HG02852 (cell line): Measurements from ENCODE around the gene ACSS1.

Experiments used
- ATAC-seq: cut with Tn5 transposase; IDR thresholded peaks from one replicate; pipeline ENCODE4 v1.9.1; 2021; ENCODE audit warnings: mild to moderate bottlenecking, moderate library complexity; ENCODE audit not compliant: unreplicated experiment

The ACSS1 gene

DNA sequence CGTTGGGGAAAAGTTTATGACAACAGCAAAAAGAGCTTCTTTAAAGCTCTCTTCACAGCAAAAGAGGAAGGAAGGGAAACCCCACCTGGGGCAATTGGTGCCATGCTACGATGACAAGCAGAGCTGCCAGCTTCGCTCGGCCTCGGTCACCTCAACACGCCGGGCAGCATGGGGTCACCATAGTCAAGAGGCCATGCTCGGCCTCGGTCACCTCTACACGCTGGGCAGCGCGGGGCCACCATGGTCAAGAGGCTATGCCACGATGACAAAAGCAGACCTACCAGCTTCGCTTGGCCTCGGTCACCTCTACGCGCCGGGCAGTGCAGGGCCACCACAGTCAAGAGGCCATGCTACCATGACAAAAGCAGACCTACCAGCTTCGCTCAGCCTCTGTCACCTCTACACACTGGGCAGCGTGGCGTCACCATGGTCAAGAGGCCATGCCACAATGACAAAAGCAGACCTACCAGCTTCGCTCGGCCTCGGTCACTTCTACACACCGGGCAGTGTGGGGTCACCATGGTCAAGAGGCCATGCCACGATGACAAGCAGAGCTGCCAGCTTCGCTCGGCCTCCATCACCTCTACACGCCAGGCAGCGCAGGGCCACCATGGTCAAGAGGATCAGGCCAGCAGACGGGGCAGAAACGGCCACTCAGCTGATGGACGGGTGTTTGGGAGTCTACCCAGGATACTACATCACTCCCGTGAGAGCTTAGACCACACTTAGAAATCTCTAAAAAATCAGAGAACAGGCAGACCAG, 77.5 kb downstream of the ACSS1 start:
- ATAC-seq = no peak

DNA sequence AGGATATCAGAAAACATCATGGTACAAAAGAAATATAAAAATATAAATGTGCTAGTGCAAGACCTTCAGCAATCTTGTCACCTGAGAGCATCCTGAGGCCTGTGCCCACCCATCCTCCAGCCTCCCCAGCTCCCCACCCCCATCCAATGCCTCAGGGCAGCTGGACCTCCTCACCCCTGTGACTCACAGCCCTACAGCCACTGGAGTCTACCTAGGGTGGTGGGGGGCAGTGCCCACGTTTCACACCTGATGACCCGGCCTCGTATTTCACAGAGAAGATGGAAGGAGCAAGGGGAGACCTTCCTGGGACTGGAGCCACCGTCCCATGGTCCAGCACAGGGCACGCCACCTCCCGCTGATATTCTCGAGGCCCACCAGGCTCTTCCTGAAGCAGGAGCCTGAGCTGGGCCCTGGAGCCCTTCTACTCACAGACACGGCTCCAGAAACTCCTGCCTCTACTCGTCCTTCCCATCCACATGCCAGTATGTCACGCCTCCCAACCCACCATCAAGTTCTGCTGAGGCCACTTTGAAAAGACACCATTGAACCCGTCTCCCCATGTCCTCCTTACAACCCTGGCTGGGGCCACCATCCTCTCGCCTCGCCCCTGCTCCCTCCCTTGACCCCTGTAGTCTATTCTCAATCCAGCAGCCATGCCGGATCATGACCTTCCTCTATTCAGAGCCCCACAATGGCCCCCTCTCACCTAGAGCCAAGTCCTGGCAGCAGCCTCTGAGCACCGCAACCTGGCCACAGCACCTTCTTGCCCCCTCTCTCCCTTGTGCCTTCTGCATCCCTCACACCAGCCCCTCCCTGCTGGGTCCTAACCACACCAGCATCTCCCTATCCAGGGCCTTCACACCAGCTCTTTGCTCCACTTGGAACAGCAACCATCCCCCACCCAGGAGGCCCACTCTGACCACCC, 78.6 kb downstream of the ACSS1 start:
- ATAC-seq = no peak

DNA sequence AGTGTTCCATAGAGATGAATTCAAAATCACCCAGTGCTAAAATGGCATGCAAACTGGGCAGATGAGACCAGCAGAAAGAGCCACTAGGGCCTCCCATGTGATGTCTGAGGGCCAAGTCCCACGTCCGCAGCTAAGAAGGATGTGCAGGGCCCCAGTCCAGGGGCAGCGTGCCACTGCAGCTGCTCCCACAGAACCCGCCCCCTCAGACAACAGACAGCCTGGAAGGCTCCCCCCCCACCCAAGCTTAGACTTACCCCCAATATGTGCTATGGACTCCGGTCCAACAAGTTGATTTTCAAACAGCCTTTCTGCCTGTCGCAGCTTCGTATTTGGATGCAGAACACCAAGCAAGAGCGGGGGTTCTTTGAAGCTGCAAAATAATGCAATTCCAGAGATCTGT, 79.4 kb downstream of the ACSS1 start:
- no peak for ATAC-seq

DNA sequence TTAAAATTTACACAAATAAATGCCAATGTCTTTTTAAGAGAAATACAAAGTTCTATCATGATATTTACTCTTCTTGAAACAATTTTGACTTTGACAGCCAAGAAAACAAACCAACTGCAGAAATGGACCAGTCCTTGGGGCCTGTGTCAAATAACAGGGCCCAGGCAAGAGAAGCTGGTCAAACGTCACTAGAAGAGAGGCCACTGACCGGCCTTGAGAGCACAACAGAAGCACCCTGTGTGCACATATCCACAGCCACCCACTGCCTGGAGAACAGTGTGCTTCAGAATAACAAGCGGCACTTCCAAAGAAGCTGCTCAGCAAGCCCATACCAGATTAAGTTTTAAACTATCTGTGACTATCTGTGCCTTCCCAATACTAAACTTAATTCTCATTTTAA, 80.1 kb downstream of the ACSS1 start:
- no peak for ATAC-seq

DNA sequence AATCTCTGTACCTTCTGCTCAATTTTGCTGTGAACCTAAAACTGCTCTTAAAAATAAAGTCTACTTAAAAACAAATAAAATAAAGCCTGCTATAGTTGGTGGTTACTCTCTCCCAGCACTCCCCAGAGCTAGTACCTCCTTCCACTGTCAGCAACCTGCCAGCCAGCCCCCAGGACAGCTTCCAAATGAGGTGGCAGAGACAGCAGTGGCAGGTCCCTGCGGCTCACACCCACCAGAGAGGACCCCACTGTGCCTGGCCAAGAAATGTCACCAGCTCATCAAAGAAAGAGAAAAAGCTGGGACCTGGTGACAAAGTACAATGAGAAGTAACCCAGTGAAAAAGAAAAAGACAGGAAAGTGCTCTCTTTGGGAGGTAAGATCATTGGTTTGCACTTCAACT, 80.6 kb downstream of the ACSS1 start:
- ATAC-seq = no peak

DNA sequence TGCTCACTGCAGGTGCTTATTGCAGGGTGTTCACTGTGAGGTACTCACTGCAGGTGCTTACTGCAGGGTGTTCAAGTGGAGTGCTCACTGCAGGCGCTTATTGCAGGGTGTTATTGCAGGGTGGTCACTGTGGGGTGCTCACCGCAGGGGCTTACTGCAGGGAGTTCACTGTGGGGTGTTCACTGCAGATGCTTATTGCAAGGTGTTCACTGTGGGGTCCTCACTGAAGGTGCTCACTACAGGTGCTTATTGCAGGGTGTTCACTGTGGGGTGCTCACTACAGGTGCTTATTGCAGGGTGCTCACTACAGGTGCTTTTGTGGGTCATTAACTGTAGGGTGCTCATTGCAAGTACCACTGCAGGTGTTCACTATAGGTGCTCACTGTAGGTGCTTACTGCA, 85.6 kb downstream of the ACSS1 start:
- ATAC-seq = no peak

DNA sequence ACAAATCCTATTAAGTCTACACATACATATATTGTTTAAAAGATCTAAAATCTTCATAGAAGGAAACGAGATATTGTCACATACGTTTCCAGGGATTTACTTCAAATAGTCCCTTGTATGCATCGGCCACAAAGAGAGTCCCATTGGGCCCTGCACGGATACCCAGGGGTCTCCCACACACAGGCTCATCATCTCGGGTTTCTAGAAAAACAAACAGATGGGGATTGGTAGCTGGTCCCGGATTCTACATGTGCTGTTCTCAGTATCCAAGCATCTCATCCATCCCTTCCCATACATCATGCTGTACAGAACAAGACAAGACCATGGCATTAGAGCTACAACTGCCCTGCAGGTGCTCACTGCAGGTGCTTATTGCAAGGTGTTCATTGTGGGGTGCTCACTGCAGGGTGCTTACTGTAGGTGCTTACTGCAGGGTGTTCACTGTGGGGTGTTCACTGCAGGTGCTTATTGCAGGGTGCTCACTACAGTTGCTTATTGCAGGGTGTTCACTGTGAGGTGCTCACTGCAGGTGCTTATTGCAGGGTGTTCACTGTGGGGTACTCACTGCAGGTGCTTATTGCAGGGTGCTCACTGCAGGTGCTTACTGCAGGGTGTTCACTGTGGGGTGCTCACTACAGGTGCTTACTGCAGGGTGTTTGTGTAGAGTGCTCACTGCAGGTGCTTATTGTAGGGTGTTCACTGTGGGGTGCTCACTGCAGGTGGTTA, 86.4 kb downstream of the ACSS1 start:
- ATAC-seq = no peak

DNA sequence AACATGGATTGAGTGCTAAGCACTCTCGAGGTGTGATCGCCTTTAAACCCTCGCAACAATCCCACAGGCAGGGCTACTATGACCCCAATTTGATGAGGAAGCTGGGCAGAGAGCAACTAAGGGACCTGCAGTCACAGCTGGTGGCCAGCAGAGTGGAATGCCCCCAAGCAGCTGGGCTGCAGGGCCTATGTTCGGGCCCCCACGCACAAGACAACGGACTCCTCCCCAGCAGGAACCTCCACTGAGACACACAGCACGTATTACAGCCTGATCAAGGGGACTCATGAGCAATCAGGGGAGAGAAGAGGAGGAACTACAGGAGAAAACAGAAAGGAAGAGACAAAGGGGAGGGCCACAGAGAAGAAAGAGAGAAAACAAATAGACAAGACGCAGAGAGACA, 87.2 kb downstream of the ACSS1 start:
- ATAC-seq = no peak

DNA sequence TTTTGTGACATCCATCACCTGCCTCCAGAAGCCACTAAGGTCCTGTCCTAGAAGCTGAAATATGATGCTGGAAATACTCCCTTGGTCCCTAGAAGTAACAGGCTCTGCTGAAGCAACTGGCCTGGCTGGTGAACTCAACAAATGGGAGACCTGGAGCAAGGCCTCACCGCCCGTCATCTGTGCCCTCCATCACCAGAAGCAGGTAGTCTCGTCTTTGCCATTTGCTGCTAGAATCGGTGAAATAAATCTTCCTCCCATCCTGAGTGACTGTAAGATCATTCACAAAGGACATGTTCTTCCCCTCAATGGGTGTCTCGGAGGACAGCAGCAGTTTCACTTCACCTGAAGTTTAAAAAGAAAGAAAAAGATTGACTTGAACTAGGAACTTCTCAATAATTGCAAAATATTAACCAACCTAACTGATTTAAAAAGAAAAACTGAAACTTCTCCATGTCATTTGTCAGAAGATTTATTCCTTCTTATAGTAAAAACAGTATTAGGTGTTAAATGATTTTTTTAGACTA, 87.8 kb downstream of the ACSS1 start:
- no peak for ATAC-seq

DNA sequence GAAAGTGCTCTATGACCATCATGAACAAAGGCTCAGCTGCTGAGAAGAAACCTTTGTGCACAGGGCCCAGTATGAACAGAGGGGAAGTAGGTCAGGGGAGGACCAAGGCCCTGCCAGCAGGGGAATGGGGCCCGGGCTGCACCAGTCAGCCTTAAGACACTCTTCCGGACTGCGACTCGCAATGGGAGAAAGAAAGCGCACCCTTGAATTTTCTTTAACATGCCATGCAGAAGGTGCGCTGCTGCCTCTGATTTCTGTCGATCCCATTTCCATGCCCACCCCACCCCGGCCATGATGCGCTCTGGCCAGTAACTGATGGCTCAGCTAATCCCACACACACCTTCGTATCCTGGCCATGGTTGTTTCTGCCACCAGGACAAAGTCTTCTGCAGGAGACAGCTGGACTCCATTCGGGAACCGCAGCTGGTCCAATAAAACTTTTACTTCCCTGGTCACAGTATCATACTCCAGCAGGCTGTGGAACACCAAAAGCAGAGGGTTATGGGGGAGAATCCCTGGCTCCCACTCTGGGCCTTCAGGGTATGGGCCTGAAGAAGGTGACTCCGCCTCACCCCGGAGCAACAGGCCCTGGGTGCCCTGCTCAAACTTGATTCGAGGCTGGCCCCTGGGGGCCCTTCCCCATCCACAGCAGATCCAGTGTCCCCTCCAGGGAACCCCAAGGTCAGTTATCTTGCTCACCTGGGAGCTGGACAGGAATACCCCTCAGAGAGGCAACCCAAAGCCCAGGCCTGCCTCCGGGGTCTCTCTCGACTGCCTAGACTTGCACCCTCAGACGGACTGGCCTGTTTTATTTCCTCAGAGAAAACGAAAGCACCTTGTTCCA, 88.5 kb downstream of the ACSS1 start:
- no peak for ATAC-seq

DNA sequence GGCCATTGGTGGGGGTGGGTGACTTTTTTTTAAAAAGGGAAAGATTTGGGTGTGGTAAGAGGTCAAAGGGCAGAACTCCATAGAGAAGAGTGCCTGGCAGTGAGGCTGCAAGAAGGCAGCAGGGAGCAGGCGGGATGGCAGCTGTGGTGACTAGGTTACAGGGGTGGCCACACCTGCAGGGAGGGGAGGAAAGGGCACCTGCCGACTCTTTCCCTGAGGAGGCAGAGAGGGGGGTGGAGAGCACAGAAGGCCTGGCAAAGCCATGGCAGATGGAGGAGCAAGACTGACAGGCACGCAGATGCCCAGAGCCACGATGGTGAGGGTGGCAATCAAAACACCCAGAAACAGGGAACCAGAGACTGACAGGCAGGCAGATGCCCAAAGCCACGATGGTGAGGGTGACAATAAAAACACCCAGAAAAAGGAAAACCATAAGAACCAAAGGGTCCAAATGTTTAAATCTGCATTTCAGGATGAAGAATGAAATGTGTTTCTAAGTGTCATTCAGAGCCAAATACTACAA, 89.6 kb downstream of the ACSS1 start:
- ATAC-seq = no peak

DNA sequence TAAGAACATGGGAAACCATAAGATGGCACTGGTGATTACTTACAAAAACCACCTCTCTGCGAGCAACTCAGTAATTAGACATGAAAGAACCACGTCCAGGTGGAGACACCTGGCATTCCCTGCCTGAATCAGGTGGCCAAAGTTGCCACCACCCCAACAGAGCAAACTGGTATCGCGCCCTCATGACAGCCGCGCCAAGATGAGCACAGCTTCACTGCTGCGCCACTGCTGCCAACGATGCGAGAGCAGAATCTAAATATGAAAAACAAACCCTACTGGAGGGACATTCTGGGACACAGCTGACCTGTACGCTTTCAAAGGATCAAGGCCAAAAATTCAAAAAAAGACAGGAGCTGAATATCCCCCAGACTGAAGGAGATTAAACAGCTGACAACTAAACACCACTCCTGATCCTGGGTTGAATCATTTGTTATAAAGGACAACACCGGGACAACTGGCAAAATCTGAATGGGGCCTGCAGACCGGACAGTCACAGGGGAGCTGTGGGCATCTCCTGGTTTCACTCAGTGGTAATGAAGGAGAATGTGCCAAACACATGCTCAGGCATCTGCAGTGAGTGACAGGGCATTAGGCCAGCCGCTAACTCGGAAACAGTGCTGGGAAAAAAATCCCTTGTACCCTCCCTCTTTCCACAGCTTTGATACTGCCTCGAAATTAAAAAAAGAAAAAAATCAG, 91.5 kb downstream of the ACSS1 start:
- no peak for ATAC-seq

DNA sequence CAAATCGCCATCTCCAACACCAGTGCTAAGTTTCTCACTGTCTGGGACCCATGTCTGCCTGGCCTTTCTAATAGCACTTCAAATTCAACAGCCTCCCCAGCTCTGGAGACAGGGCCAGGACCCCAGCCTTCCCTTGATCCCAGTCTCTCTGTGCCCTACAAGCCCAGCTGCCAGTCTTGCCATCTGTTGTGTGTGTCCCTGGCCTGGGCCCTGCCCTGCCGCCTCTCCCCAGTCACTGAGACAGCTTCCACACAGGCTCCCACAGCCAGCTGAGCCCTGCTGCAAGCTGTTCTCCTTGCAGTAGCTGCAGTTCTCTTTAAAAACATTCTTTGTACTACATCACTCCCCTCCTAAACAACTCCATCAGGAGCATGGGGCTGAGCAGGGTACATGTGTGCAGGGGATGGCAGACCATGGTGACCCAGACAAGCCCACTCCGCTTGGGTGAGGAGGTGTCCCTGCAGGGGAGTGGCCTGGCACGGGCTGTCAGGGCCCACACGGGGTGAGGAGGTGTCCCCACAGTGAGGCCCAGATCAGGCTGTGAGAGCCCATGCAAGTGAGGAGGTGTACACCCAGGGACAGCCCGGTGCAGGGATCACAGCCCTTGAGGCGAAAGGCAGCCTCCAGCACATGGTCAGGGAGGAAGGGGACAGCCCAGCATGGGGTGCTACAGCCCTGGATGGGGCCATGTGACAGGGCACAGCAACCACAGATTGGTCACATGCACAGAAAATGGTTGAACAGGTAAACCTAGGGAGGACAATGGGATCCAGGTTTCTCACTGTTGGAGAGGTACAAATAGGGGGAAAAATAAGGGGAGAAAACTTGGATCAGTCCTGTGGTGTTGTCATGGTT, 92.6 kb downstream of the ACSS1 start:
- ATAC-seq = no peak

DNA sequence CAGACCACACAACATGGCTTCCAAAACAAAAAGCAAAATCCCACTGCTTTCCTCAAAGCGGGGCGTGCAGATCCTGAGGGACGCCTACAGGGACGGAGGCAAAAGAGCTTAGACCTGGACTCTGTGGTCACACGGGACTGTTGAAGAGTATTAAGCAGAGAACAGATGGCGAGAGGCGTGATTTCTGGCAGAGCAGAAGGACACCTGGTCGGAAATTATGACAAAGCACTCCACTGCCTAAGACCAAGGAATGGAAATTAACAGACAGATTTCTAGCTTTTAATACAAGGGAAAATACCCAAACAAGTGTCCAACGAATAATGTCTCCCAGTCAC, 93.5 kb downstream of the ACSS1 start:
- no peak for ATAC-seq

DNA sequence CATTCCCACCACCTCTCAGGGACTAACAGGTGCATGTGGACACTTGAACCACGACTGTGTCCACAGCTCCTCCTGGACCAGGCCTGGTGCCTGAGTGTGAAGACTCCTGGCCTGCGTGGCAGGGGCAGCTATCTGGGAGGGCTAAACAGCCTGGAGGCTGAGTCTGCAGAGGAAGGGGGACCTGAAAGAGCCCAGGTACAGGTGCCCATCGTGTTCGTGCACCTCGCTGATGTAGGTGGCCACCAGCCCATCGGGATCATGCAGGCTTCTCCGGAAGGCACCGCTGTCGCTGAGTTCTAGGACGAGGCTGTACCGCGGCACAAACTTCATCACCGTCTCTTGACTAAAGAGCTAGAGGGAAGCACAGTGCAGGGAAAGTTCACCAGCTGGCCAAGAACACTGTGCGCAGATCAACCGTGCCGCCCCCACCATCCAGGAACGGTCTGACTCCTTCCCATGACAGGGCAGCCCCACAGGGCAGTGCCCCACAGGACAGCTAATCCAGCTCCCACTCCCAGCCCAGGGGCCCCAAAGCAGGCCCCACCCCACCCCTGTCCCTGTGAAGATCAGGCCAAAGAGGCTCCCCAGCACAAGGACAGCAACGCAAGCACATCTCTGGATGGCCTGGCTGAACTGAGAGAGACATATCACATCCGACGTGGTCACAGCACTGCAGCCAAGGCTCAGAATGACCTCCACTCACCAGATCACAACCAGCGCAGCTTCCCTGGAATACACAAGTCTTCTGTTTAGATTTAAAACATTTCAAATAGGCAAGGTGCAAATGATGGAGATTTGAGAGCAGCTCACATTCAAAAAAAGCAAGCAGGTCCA, 94.0 kb downstream of the ACSS1 start:
- ATAC-seq = no peak

DNA sequence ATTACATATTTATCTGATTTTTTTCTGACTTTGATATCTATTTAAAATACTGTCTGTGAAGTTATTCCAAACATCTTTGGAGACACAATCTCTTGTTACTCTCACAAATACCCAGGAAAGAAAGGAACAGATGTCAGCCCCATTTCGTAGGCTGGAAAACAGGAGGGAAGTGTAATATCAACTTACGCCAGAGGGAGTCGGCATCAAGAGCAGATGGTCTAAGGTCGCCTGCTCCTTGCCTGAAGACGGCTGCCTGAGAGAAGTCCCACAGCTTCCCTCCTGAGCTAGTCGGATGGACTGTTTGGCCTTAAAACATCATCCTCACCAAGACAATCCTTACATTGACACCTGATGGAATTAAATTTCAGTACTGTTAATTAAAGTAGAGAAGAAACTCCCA, 95.4 kb downstream of the ACSS1 start:
- no peak for ATAC-seq

DNA sequence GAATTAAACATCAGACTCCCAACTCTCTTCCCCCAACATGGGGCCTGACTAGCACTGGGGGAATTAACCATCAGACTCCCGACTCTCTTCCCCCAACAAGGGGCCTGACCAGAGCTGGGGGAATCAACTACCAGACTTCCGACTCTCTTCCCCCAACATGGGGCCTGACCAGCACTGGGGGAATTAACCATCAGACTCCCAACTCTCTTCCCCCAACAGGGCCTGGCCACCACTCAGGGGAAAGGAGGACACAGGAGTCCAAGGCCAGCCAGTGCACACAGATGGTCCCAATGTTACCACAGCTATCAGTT, 95.8 kb downstream of the ACSS1 start:
- no peak for ATAC-seq
